Epithelial cell of esophagus (primary cell): ENCODE data around the gene ADRA2B.

Source experiments
- DNase-seq: peaks from one replicate; pipeline ENCODE4 v3.0.0; 2010; ENCODE audit warnings: low read depth
- H3K4me3 ChIP-seq: 2 replicates; pipeline ENCODE4 v1.5.1; 2011; ENCODE audit warnings: mild to moderate bottlenecking, low read length, control low read depth
- TF ChIP-seq, protein P1 (sequence below): IDR thresholded peaks from 2 replicates; pipeline ENCODE4 v1.5.1; 2011; ENCODE audit warnings: low read depth, mild to moderate bottlenecking, low read length, control low read depth, inconsistent platforms; ENCODE audit not compliant: insufficient read depth; ENCODE audit errors: missing control alignments

Gene ADRA2B

DNA sequence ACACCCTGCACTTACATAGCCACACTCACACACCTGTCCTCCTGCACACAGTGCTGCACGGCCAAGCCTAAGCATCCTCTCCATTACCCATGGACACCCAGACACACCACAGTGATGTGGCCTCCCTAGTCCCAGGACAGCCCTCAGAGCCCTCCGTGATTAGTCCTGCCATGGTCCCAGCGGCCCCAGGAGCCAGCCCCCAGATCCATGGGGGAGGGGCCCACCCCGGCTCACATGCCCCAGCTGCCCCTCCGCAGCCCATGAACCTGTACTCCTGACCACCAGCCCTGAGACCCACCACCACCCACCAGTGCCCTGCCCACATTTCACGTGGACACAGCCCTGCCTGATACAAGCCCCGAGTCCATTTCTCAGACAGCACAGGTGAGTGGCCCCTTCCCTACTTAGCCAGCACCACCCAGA is 36.9 kb upstream of the ADRA2B start:
- no peak for DNase-seq
- H3K4me3 ChIP-seq = no peak overlapping the region
- TF ChIP-seq, protein P1, sequence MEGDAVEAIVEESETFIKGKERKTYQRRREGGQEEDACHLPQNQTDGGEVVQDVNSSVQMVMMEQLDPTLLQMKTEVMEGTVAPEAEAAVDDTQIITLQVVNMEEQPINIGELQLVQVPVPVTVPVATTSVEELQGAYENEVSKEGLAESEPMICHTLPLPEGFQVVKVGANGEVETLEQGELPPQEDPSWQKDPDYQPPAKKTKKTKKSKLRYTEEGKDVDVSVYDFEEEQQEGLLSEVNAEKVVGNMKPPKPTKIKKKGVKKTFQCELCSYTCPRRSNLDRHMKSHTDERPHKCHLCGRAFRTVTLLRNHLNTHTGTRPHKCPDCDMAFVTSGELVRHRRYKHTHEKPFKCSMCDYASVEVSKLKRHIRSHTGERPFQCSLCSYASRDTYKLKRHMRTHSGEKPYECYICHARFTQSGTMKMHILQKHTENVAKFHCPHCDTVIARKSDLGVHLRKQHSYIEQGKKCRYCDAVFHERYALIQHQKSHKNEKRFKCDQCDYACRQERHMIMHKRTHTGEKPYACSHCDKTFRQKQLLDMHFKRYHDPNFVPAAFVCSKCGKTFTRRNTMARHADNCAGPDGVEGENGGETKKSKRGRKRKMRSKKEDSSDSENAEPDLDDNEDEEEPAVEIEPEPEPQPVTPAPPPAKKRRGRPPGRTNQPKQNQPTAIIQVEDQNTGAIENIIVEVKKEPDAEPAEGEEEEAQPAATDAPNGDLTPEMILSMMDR = no peak

DNA sequence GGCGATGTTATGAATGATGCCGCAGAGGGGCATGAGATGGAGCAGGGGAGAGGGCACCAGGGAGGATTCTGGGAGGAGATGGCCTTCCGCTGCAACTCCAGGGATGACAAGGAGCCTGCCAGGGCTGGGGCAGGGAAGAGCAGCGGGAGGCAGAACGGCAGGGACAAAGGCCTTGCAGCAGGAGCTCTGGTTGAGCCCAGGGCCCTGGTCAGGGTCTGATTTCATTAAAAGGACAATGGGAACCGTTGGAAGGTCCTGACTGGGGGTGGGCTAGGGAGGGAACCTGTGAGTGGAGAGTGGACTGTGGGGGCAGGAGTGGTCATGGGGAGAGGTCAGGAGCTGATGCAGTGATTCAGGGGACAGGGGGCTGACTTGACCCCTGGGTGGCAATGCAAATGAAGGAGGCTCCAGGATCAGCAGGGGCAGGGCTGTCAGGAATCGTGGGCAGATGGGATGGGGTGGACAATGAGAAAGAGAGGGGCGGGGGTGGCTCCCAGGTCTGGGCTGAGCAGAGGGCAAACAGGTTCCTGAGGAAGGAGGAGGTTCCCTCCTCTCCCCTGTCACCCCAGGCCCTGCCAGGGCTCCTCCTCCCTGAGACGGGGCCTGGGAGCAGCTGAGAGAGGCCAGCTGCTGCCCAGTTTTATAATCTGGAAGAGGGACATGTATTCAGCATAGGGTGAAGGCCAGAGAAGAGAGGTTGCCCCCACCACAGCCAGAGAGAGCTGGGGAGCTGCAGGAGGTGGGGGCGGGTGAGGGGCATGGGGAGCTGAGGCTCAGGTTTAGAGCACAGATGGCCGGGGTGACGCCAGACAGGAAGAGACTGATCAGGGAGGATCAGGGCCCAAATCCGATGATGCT is 36.2 kb upstream of the ADRA2B start:
- TF ChIP-seq, protein P1 = no peak
- DNase-seq = no peak
- no peak overlapping the region for H3K4me3 ChIP-seq

DNA sequence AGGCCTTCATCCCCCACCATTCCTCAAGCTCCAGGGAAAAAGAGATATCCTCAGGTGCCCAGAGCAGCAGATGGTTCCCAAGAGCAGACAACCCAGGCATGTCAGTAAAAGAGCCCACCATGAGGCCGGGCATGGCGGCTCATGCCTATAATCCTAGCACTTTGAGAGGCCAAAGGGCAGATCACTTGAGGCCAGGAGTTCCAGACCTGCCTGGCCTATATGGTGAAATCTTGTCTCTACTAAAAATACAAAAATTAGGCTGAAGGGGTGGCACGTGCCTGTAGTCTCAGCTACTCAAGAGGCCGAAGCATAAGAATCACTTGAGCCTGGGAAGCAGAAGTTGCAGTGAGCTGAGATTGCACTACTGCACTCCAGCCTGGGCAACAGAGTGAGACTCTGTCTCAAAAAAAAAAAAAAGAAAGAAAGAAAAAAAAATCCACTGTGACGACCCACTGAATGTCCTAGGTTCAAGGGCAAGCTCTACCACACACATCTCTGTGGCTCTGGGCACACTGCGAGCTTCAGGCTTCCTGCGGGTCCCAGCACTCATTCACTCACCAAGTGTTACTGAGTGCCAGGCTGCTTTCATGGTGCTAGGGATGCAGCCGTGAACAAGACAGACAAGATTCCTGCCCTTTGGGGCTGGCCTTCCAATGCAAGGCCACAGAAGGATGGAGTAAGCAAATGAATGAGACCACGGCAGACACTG is 35.4 kb upstream of the ADRA2B start:
- no peak for DNase-seq
- TF ChIP-seq, protein P1 = no peak
- no peak overlapping the region for H3K4me3 ChIP-seq

DNA sequence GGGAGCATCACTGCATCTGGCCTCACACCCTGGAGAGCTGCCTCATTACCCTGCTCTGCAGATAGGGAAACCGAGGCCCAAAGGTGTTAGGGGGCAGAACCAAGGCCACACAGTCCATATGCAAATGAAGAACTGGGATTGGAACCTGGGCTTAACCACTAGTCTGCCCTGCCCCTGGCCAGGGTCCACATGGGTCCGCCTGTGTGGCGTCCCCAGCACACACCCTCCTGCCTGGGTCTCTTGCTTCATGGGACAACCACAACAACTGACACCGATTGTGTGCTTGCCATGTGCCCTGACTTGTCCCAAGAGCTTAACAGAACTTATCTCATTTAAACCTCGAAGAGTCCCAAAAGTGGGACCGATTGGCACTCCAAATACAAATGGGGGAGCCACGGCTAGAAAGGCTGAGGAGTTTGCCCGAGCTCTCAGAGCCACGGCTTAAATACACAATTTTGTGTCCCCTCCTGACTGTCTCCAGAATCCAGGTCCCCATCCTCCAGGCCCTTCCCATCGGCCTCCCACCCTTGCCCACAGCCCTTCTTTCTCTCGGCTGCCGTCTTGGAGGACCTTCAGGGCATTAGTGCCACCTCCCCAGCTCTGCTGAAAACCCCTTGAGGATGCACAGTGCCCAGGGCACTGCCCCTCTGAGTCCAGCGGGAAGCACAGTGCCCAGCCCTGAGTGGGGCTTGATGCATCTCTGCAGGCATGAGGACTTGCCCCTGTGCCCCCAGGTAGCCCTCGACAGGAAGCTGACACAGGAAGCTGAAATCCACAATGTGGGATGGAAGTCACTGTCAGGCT is 34.6 kb upstream of the ADRA2B start:
- H3K4me3 ChIP-seq = no peak overlapping the region
- TF ChIP-seq, protein P1 = no peak
- DNase-seq = no peak

DNA sequence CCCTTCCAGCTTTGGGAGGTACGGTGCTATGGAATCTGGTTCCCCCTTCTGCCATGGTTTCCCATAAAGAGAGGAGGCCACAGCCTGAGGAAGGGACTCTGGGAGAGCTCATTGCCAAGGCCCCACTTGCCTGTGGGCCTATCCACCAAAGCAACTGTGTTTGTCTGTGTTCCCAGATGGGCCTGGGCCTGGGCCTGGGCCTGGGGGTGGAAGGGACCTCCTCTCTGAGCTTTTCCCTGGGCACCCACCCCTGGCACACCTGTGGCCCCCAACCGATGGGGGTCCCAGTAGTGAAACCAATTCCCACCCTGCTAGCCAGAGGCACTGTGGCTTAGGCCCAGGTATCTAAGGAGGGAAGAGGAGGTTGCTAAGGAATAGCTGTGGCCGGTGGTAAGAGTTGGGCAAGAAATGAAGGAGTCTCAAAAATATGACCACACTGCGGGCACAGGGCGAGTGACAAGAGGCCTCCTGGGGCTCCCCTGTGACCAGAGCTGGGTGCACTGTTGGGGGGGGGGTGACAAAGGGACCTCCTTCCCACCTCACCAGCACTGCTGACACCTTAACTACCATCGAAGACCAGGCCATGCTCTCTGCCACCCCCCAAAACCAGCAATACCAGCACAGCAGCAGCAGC is 33.8 kb upstream of the ADRA2B start:
- no peak for DNase-seq
- no peak overlapping the region for H3K4me3 ChIP-seq
- TF ChIP-seq, protein P1 = no peak

DNA sequence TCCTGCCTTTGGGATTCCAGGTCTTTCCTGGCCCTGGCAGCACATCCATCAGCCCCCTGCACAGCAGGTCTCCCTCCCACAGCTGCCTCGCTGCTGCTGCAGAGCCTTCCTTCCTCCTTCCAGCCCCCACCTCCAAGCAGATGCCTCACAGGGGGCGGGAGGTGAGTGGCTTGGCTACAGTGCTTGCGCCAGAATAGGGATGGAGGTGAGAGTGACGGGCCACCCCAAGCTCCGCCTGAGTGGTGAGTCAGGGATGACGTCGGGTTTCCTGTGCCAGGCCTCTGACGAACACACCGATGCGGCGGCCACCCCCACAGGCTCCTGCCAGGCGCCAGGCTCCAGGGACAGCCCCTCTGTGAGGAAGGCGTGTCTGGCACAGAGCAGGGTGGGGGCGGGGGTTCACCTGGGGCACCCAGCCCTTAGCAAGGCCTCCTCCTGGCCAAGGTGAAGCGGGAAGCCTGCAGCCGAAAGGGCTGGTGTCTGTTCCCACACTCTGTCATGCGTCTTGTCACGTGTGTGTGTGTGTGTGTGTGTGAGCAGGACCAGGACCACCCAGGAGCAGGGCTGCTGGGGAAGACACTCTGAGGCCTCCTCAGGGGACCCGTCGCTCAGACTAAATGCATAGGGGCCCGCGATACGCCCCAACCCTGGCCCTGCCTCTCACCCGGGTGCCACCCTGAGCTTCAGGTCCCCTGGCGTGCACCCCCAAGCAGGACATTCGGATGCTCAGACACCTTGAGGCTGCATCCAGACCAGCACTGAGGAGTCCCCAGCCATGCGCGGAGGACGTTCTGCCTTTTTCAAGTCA is 32.2 kb upstream of the ADRA2B start:
- H3K4me3 ChIP-seq = no peak overlapping the region
- DNase-seq = peak; percentile 87

More for the DNA sequence above, 32.2 kb upstream of the ADRA2B start:
- TF ChIP-seq, protein P1 = no peak
